GM04503 (cell line): ENCODE results near the gene DIDO1.

Experiments used
- DNase-seq: peaks from one replicate; pipeline ENCODE4 v3.0.0-alpha.2; 2012; ENCODE audit warnings: low read depth

DIDO1 gene

DNA sequence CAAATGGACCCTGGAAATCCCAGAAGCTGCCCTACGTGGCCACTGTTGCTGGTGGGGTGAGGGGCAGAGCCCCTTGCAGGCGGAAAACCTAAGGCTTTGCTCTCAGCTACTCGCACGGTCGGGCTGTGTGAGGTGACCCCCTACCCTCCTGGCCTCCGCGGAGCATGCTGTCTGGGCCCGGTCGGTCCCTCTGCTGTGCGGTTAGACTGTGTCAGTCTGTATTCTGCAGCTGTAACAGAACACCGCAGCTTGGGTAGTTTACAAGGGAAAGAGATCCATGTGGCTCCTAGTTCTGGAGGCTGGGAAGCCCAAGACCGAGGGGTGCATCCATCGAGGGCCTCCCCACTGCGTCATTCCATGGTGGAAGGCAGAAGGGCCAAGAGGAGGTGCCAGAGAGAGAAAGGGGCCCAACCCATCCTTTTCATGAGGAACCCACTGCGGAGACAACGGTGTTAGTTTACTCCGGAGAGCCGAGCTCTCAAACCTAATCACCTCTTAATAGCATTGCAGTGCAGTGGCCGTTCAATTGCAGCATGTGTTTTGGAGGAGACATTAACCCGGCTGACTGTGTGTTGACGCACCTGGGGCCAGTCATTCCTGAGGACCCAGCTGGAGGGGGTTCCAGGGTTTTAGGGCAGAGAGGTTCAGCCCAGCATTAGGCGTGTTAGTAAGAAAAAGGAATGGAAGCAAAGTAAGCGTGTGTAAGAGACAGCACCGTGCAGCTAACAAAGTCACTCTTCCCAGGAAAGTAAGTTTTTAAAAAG, 91.2 kb downstream of the DIDO1 start:
- DNase-seq = no peak

DNA sequence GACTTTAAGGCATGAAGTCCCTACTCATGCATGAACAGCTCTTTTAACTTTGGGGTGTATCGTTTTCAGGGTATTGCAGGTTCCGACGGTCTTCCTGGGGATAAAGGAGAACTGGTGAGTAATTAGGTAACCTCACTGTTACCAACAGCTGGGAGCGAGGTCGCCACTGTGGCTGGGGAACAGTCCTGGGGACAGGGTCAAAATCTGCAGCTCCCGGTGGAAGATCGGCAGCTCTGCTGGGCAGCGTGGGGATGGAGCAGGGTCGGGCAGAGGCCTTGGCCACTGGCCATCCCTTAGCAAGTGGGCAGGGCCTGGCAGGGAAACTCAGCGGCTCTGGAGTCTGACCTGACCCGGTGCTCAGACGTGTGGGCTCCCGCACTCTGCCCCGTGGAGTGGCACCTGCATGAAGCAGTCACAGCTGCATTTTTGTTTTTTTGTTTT, 93.3 kb downstream of the DIDO1 start:
- no peak for DNase-seq

DNA sequence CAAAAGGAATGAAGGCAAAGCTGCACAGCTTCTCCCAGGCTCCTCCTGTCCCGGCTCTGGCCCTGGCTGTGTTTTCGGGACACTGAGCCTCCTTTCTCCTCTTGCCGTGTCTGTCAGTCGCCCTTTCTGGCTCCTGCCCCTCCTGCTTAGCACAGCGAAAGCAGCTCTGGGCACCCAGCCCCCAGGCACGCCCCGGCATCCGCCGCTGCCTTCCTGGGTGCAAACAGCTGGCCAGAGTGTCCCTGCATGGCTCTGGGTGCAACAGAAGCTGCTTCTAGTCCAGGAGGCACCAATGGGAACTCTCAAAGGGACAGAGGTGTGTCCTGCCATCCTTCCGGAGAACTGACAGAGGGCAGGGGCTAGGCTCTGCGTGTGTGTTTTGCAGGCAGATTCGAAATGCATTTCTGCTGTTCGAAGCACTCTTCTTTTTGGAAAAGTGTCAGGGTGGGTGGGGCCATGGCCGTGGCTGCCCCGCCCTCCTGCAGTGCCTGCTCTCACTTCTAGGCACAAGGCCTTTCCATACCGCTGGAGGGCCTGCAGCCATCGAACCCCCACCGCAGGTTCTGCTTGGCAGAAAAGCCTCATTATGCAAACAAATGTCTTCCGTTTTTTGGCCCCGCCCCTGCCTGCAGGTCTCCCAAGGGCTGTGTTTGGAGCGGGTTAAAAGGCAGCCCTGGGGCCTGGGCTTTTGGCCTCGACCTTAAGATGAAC, 93.9 kb downstream of the DIDO1 start:
- no peak for DNase-seq

DNA sequence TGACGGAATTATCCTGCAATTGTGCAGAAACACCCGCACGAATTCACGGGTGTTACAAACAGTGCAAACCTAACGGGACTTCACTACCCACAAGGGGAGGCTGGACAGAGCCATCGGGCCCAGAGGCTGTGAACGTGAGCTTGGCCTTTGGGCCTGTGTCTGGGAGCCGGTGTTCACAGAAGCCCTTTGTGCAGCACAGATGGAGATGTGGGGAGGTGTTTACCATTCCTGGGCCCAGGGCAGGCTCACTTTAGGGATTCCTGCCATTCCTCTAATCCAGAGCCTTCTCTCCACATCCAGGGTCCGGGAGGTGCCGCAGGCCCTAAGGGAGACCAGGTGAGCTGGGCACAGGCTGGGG, 94.5 kb downstream of the DIDO1 start:
- DNase-seq = no peak

DNA sequence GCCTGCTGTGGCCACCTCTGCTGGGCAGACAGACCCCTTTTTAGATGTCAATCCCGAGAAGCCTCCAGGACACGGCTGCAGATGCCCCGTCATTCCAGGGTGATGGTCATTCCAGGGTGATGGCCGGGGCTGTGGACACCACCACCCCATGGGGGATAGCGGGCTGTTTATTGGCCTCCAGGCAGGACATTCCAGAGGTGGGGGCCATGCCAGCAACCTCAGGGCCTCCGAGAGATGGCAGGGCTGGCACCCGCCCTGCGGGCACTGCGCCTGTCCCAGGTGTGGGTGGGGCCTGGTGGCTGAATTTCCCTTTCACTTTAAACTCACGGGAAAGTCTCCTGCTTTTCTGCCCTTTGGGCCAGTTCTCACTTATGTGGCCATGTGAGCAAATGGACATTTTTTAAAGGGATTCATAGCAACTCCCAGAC, 94.9 kb downstream of the DIDO1 start:
- no peak for DNase-seq

DNA sequence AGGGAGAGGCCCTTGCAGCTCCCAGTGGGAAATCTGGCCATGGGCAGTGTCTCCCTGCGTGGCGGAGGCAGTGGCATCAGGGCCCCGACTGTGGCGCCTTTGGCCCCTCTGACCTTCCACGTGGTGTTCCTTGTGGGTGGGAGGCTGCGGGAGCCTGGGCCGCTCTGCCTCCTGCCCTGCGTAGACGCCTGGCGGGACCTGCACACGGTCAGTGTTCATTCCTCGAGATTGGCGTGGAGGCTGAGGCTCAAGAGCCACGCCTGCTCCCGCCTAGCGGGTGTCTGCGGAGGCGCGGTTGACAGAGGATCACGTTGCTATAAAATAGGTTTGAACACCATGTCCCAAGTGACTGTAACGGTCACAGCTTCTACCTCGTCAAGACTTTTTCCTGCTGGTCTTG, 95.5 kb downstream of the DIDO1 start:
- DNase-seq = no peak

DNA sequence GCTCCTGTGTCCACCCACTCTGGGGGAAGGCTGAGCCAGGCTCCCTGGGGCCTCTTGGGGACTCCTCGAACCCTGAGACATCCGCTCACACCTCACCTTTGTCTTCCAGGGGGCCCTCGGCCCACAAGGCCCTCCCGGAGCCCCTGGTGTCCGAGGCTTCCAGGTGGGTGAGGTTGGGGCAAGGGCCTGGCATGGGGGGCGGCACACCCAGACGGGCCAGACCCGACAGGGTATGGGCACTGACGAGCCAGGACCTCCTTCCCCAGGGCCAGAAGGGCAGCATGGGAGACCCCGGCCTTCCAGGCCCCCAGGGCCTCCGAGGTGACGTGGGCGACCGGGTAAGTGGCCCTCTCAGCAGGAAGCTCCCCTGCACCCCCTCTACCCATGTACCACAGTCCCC, 96.1 kb downstream of the DIDO1 start:
- DNase-seq = no peak

DNA sequence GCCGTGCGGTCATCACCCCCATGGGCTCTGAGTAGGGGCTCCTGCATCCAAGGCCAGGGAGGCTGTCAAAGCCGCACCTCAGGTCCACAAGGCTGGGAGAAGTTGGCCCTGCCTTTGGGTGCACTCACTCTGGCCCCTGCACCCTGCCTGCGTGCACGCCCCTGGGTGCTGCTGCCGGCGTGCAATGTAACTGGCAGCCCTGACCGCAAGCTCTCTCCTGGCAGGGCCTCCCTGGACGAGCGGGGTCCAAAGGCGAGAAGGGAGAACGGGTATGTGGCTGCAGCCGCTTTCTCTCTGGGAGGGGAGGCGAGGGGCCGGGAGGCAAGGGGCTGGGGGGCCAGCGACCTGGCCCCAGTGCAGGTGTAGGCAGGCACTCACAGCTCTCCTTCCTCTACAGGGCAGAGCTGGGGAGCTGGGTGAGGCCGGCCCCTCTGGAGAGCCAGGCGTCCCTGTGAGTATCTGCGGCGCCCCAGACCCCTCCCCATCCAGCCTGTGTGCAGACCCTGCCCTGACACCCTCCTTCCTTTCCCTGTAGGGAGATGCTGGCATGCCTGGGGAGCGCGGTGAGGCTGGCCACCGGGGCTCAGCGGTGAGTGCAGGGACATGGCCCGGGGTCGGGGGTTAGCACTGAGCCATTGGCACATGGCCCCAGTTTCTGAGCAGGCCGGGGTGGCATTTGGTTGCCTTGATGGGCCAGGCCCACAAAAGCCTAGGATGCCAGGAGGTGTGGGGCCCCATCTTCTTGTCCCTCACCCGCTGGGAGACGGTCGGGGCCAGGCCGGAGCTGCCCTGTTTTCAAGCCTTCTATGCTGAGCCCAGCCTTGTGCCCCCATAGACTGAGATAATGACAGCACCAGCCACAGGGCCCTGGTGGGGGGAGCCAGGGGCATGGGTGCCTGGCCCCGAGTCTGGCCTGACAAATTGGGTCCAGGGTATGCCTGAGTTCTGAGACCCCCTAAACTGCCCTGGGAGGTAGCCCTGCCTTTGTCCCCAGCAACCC, 96.8 kb downstream of the DIDO1 start:
- DNase-seq = no peak

DNA sequence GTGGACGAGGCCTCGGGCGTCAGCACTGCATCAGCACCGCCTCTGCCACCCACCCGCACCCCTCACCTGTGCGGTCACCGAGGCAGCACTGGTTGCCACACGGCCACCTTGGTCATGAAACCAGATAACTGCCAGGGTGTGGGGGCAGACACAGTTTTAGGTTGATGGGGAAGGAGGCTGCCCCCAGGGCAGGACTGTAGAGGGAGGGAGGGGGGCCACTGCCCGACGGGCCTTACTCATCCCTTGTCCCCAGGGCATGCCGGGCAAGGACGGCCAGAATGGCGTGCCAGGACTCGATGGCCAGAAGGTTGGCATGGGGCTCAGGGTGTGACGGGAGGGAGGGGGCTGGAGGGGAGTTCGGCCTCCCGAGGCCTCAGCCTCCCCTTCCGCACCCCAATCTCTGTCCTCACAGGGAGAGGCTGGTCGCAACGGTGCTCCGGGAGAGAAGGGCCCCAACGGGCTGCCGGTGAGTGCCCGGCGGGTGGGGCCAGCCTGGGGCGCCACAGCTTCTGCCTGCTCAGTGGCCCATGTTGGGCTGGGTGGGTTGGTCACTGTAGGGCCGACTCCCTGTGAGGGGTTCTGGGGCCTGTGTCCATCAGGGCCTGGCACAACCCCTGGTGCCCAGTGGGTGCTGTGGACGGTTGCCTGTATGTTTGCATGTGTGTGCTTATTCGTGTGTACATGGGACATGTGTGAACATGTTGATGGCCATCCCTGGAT, 97.6 kb downstream of the DIDO1 start:
- DNase-seq = no peak

DNA sequence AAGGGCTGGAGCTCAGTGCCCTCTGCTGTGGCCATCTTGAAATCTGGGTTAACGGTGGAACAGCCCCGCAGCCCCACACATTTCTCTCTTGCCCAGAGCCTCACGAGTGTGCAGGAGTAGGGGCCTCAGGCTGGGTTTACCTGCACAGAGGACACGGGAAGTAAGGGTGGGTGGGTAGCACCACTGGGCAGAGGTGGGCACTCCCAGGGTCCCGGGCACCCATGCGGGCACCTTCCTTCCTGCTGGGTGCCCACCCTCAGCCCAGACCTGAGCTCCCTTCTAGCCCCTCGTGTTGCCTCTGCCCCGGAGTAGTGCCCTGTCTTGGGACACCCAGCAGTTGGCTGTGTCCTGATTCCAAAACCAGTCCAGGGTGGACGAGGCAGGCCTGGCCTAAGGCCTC, 98.3 kb downstream of the DIDO1 start:
- DNase-seq = no peak
